Prostate gland (tissue), 2 donors: Measurements from ENCODE around the gene S1PR1. TPM values are rescaled to one million over a fixed set of nuclear protein-coding genes. Genes with fewer than 3 reads are reported as not detected.

Experiments used
- DNase-seq: peaks from one replicate; pipeline ENCODE4 v3.0.0-alpha.2; 2019; ENCODE audit warnings: low spot score
- H3K27ac ChIP-seq, 2 donors: fragments of 200-600 bp; sonication (generic); 2 replicates each; pipeline ENCODE4 v1.5.1; 2017 to 2019
- H3K27me3 ChIP-seq: fragments of 200-600 bp; sonication (generic); replicated peaks from 2 replicates; pipeline ENCODE4 v1.5.1; 2019; ENCODE audit not compliant: insufficient read depth
- H3K36me3 ChIP-seq, 2 donors: fragments of 200-600 bp; sonication (generic); 1 replicate in 1 of 2; 2 replicates in 1 of 2; pipeline versions ENCODE4 v1.5.1 to v1.8.1; 2017 to 2019
- H3K4me1 ChIP-seq: fragments of 200-600 bp; sonication (generic); replicated peaks from 2 replicates; pipeline ENCODE4 v1.5.1; 2019
- H3K4me3 ChIP-seq, 2 donors: fragments of 200-600 bp; sonication (generic); 2 replicates each; pipeline ENCODE4 v1.5.1; 2017 to 2019
- H3K9me3 ChIP-seq: fragments of 200-600 bp; sonication (generic); 2 replicates; pipeline ENCODE4 v1.5.1; 2017
- CTCF ChIP-seq, 4 experiments: fragments of 200-600 bp in 2 of 4; fragments of 450-650 bp in 2 of 4; sonication (generic) in 2 of 4; IDR thresholded peaks; 1 replicate in 3 of 4; 2 replicates in 1 of 4; pipeline ENCODE4 v1.5.1; 2016 to 2019; ENCODE audit warnings: antibody characterized with exemption in 4 of 4, mild to moderate bottlenecking in 2 of 4, moderate library complexity in 2 of 4
- POLR2A ChIP-seq: fragments of 450-650 bp; IDR thresholded peaks from one replicate; pipeline ENCODE4 v1.6.1; 2016; ENCODE audit warnings: antibody characterized with exemption, mild to moderate bottlenecking
- POLR2AphosphoS5 ChIP-seq: sonication (generic); formaldehyde crosslinking; IDR thresholded peaks from one replicate; pipeline ENCODE4 v1.6.1; 2017; ENCODE audit warnings: antibody characterized with exemption
- WGBS: methylation state at CpG from one replicate; pipeline ENCODE4 v1.1.5; 2018; 5-methylcytosine and 5-hydroxymethylcytosine counted together
- intact Hi-C: fragments of 100-400 bp; cut with DNase I; formaldehyde crosslinking; loops from one replicate; pipeline ENCODE4 v1.14.2; 2022
- total RNA-seq, 2 donors: library from RNA; depleted of rRNA; stranded (reverse); fragments of >200 nt; gene quantifications; one replicate each; pipeline ENCODE4 v1.1.0, GENCODE V29; 2016

Gene S1PR1
- total RNA-seq, 2 donors from 2014 or later: 9.7 to 24.2 TPM

- Histone ChIP-seq H3K27ac (no peak overlapping the region), H3K4me3 (no peak overlapping the region), H3K9me3 (no peaks in the 10 kb centered on the region), H3K27me3 (no peaks in the 10 kb centered on the region), H3K4me1 (no peaks in the 10 kb centered on the region), H3K36me3 (no peaks in the 10 kb centered on the region)
- intact Hi-C loops: no loop called here
- no peak for TF ChIP-seq CTCF (IDR thresholded peaks at IDR 0.05)
- TF ChIP-seq POLR2A: no peak
- TF ChIP-seq POLR2AphosphoS5: no peak
- no peak for DNase-seq
- 89% methylated on average over 3 of the region's 3 CpGs for WGBS
These were observed 20.9 kb downstream of the S1PR1 start for GRCh38 chr1:101257500-101258325.

DNA sequence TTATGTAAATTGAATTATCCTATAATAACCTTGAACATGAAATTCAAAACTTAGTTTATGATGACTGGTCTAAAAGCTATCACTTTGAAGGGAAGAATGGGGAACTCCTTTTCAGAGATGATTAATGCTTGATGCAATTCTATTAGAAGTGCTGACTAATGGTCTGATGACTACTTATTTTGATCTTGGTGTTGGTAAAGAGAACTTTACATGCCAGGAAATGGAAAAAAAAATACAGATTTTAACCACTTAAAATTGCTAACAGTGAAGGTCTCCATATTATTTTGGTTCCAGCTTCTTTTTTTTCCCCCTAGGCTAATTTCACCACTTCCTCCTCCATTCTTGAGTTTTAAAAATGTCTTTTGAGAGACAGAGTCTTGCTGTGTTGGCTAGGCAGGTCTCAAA, 22.9 kb downstream of the S1PR1 start:
- no peaks in the 10 kb centered on the region for H3K9me3 ChIP-seq
- H3K27ac ChIP-seq: no peak overlapping the region
- intact Hi-C loops: no loop called here
- no peak overlapping the region for H3K4me3 ChIP-seq
- H3K4me1 ChIP-seq: no peaks in the 10 kb centered on the region
- H3K27me3 ChIP-seq: no peaks in the 10 kb centered on the region
- H3K36me3 ChIP-seq: no peaks in the 10 kb centered on the region
- no peak for TF ChIP-seq POLR2A
- no peak for TF ChIP-seq CTCF (IDR thresholded peaks at IDR 0.05)
- no peak for TF ChIP-seq POLR2AphosphoS5
- DNase-seq: no peak

- Histone ChIP-seq H3K27ac (no peak overlapping the region), H3K9me3 (no peaks in the 10 kb centered on the region), H3K4me1 (no peaks in the 10 kb centered on the region), H3K4me3 (no peak overlapping the region), H3K27me3 (no peaks in the 10 kb centered on the region), H3K36me3 (no peaks in the 10 kb centered on the region)
- no peak for TF ChIP-seq POLR2A
- TF ChIP-seq POLR2AphosphoS5: no peak
- TF ChIP-seq CTCF (IDR thresholded peaks at IDR 0.05): no peak
- intact Hi-C loops: no loop called here
- 65% methylated on average over 1 of the region's 1 CpG for WGBS
- DNase-seq: no peak
These were observed 23.9 kb downstream of the S1PR1 start for GRCh38 chr1:101260556-101261350.

- H3K9me3 ChIP-seq: no peaks in the 10 kb centered on the region
- no peaks in the 10 kb centered on the region for H3K27me3 ChIP-seq
- no peaks in the 10 kb centered on the region for H3K36me3 ChIP-seq
- no peak overlapping the region for H3K27ac ChIP-seq
- DNase-seq: no peak
- TF ChIP-seq POLR2AphosphoS5 (no peak), CTCF (IDR thresholded peaks at IDR 0.05) (no peak), POLR2A (no peak)
- 63% methylated on average over 4 of the region's 4 CpGs for WGBS
- H3K4me1 ChIP-seq: no peaks in the 10 kb centered on the region
- H3K4me3 ChIP-seq: no peak overlapping the region
- intact Hi-C loops: no loop called here
These were observed 24.8 kb downstream of the S1PR1 start for GRCh38 chr1:101261623-101262022.
